Hippocampal formation (tissue), 2 donors: ENCODE results near the gene NUB1.

ENCODE experiments used
- DNase-seq, 2 donors: peaks; one replicate each; lab custom pipeline; 2025; lab: John Stamatoyannopoulos, UW

NUB1 gene

GRCh38 chr7:151377406-151377805, 35.8 kb downstream of the NUB1 start:
- no peak for DNase-seq

- no peak for DNase-seq
Observed at GRCh38 chr7:151378011-151378410, 36.4 kb downstream of the NUB1 start.

- no peak for DNase-seq
Observed at GRCh38 chr7:151378496-151379192, 37.0 kb downstream of the NUB1 start.

- DNase-seq: no peak
Observed at GRCh38 chr7:151379193-151379520, 37.5 kb downstream of the NUB1 start.

- no peak for DNase-seq
Observed at GRCh38 chr7:151379534-151380198, 38.1 kb downstream of the NUB1 start.

GRCh38 chr7:151380199-151381097, 38.8 kb downstream of the NUB1 start:
- no peak for DNase-seq

GRCh38 chr7:151381098-151381347, 39.4 kb downstream of the NUB1 start:
- DNase-seq: no peak

- DNase-seq: no peak
Observed at GRCh38 chr7:151381348-151382078, 39.9 kb downstream of the NUB1 start.

- DNase-seq: no peak
Observed at GRCh38 chr7:151382079-151382885, 40.7 kb downstream of the NUB1 start.

GRCh38 chr7:151383638-151384351, 42.2 kb downstream of the NUB1 start:
- DNase-seq: no peak

- DNase-seq: no peak
Observed at GRCh38 chr7:151384352-151384697, 42.7 kb downstream of the NUB1 start.

GRCh38 chr7:151384776-151385625, 43.4 kb downstream of the NUB1 start:
- DNase-seq: no peak

GRCh38 chr7:151385626-151386300, 44.2 kb downstream of the NUB1 start:
- DNase-seq: no peak

GRCh38 chr7:151386301-151387160, 44.9 kb downstream of the NUB1 start:
- DNase-seq: no peak

GRCh38 chr7:151387161-151388006, 45.8 kb downstream of the NUB1 start:
- DNase-seq: no peak

GRCh38 chr7:151388007-151388297, 46.3 kb downstream of the NUB1 start:
- DNase-seq: no peak

GRCh38 chr7:151388430-151388829, 46.8 kb downstream of the NUB1 start:
- no peak for DNase-seq
